Pancreas (tissue), 10 donors: Measurements from ENCODE around the gene CCR5AS.

Source experiments
- ATAC-seq, 4 donors: fragments of 200-7000 bp; cut with Tn5 transposase; one replicate each; pipeline versions ENCODE4 v1.8.0 to v1.9.1; 2020; ENCODE audit warnings: mild to moderate bottlenecking in 4 of 4, moderate library complexity in 4 of 4
- DNase-seq, 6 donors: peaks; one replicate each; pipeline ENCODE4 v3.0.0-alpha.2; 2020
- FAIRE-seq: peaks from 2 replicates; lab custom pipeline; 2012; peaks lifted over from hg19 to GRCh38; lab: Jason Lieb, UNC
- H3K27ac ChIP-seq, 4 donors: fragments of 200-600 bp; sonication (generic); 1 replicate in 3 of 4; 2 replicates in 1 of 4; pipeline versions ENCODE4 v1.5.0 to v1.8.0; 2020
- H3K27me3 ChIP-seq, 4 donors: fragments of 200-600 bp; one replicate each; pipeline ENCODE4 v1.8.0; 2021
- H3K36me3 ChIP-seq, 3 donors: fragments of 200-600 bp; sonication (generic) in 1 of 3; one replicate each; pipeline versions ENCODE4 v1.5.0 to v1.8.0; 2020 to 2021
- H3K4me1 ChIP-seq, 3 donors: fragments of 200-600 bp; one replicate each; pipeline ENCODE4 v1.8.0; 2021
- H3K4me3 ChIP-seq, 4 donors: fragments of 200-600 bp; sonication (generic) in 2 of 4; one replicate each; pipeline versions ENCODE4 v1.5.0 to v1.8.0; 2020 to 2021
- H3K9me3 ChIP-seq, 4 donors: fragments of 200-600 bp; one replicate each; pipeline ENCODE4 v1.8.0; 2021
- CTCF ChIP-seq, 4 donors: fragments of 200-600 bp; sonication (generic) in 3 of 4; IDR thresholded peaks; one replicate each; pipeline versions ENCODE4 v1.5.0 to v1.8.0; 2021; ENCODE audit warnings: antibody characterized with exemption in 4 of 4
- WGBS, 2 donors: extraction: QIAGEN DNeasy Blood & Tissue Kit; methylation state at CpG; one replicate each; pipeline ENCODE4 v1.1.7; 2013; 5-methylcytosine and 5-hydroxymethylcytosine counted together
- intact Hi-C, 3 donors: fragments of 100-400 bp; cut with DNase I; formaldehyde crosslinking; loops; one replicate each; pipeline versions ENCODE4 v1.11.1 to v1.14.2; 2022
- donor health status: healthy with polysubstance abuse.
- donor health status: DM: no; HTN: no; CAD: no; lungs with moderate emphysema.
- donor health status: DM: no; HTN: no; CAD: no.
- donor health status: control.
- donor health status: control.
- donor health status: Bipolar disorder and iron deficiency.
- donor health status: DM: yes; HTN: yes; CAD: no.
- donor health status: DM: no; HTN: no; CAD: no.
- donor health status: DM: no; HTN: no; CAD: no.
- donor health status: DM: yes; HTN: yes; CAD: no.

CCR5AS gene

GRCh38 chr3:46454209-46454595 lies 47.3 kb upstream of the CCR5AS start:
- 53 to 57% methylated on average over 3 of the region's 3 CpGs for WGBS, 2 donors
- TF ChIP-seq CTCF (IDR thresholded peaks at IDR 0.05): no peak
- FAIRE-seq (no peak), DNase-seq (no peak), ATAC-seq (no peak)
- no peaks in the 10 kb centered on the region for H3K9me3 ChIP-seq
- H3K27ac ChIP-seq: no peak overlapping the region
- intact Hi-C loops: no loop called here
- no peaks in the 10 kb centered on the region for H3K4me1 ChIP-seq
- H3K27me3 ChIP-seq: no peaks in the 10 kb centered on the region
- H3K4me3 ChIP-seq: no peak overlapping the region
- H3K36me3 ChIP-seq: no peaks in the 10 kb centered on the region

DNA sequence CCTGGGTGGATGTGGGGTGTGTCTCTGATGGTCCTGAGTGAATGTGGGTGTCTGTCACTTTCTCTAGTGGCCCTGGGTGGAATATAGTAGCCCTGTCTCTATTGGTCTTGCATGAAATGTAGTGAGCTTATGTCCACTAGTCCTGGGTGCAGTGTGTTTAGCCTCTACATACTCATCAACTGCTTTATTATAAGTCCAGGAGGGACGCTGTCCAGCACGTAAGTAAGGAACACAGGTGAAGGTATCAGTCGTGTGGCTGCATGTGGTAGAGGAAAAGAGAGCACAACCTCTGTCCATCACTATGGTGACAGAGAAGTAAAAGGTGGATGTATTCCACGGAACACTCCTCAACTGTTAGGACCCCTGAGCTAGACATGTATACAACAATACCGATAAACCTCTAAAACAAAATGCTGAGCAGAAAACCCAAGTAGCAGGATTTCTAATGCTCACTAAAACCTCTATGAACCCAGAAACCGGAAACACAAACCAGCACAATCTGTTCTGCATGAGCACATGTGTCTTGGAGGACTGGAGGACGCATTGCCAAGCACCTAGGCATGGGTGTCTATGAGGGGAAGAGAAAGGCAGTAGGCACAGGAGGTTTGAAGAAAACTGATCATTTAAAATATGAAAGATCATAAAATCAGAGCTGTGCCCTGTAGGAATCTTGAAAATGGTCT lies 46.8 kb upstream of the CCR5AS start:
- no peaks in the 10 kb centered on the region for H3K27me3 ChIP-seq
- FAIRE-seq: no peak

GRCh38 chr3:46449755-46450552 lies 43.1 kb upstream of the CCR5AS start:
- H3K36me3 ChIP-seq: peaks cover 0 to 16% (median 0%) of the 10 kb centered on the region in 3 donors
- no peak overlapping the region for H3K27ac ChIP-seq
- TF ChIP-seq CTCF (IDR thresholded peaks at IDR 0.05): peak; percentile 13 to 51 (median 35)
- H3K4me1 ChIP-seq: no peaks in the 10 kb centered on the region
- H3K9me3 ChIP-seq: no peaks in the 10 kb centered on the region
- no peak overlapping the region for H3K4me3 ChIP-seq
- no peaks in the 10 kb centered on the region for H3K27me3 ChIP-seq
- no peak for DNase-seq
- no peak for FAIRE-seq
- 63 to 73% methylated on average over 14 of the region's 14 CpGs for WGBS, 2 donors
- intact Hi-C loops: no loop called here
- no peak for ATAC-seq

More for the DNA sequence above, 46.8 kb upstream of the CCR5AS start:
- TF ChIP-seq CTCF (IDR thresholded peaks at IDR 0.05): no peak
- intact Hi-C loops: no loop called here
- H3K36me3 ChIP-seq: no peaks in the 10 kb centered on the region
- no peaks in the 10 kb centered on the region for H3K9me3 ChIP-seq
- WGBS, 2 donors: 71 to 73% methylated on average over 7 of the region's 7 CpGs
- H3K27ac ChIP-seq: no peak overlapping the region
- no peak overlapping the region for H3K4me3 ChIP-seq
- no peaks in the 10 kb centered on the region for H3K4me1 ChIP-seq
- ATAC-seq: no peak
- no peak for DNase-seq

GRCh38 chr3:46448721-46449120 lies 41.9 kb upstream of the CCR5AS start:
- FAIRE-seq: no peak
- H3K27me3 ChIP-seq: no peaks in the 10 kb centered on the region
- DNase-seq: no peak
- WGBS, 2 donors: 93 to 94% methylated on average over 17 of the region's 17 CpGs
- H3K36me3 ChIP-seq: peaks cover 0 to 16% (median 0%) of the 10 kb centered on the region in 3 donors
- no peak overlapping the region for H3K4me3 ChIP-seq
- H3K4me1 ChIP-seq: no peaks in the 10 kb centered on the region
- no peak for ATAC-seq
- H3K9me3 ChIP-seq: no peaks in the 10 kb centered on the region
- intact Hi-C loops: no loop called here
- no peak for TF ChIP-seq CTCF (IDR thresholded peaks at IDR 0.05)
- H3K27ac ChIP-seq: no peak overlapping the region
